HG03575 (cell line): ENCODE results near the gene CTNNBL1.

Experiments
- ATAC-seq: cut with Tn5 transposase; IDR thresholded peaks from one replicate; pipeline ENCODE4 v1.9.1; 2021; ENCODE audit not compliant: unreplicated experiment, insufficient number of reproducible peaks, low FRiP score; ENCODE audit errors: extremely low read depth

The CTNNBL1 gene

GRCh38 chr20:37759761-37760209 lies 66.0 kb downstream of the CTNNBL1 start:
- ATAC-seq: no peak

GRCh38 chr20:37760322-37760721 lies 66.5 kb downstream of the CTNNBL1 start:
- no peak for ATAC-seq

- ATAC-seq: no peak
Measured at GRCh38 chr20:37762716-37763485, 69.1 kb downstream of the CTNNBL1 start.

GRCh38 chr20:37764333-37764935 lies 70.6 kb downstream of the CTNNBL1 start:
- no peak for ATAC-seq

- ATAC-seq: no peak
Measured at GRCh38 chr20:37770908-37771307, 77.1 kb downstream of the CTNNBL1 start.

GRCh38 chr20:37773291-37773826 lies 79.5 kb downstream of the CTNNBL1 start:
- ATAC-seq: no peak

GRCh38 chr20:37774156-37774555 lies 80.3 kb downstream of the CTNNBL1 start:
- no peak for ATAC-seq

GRCh38 chr20:37775200-37775599 lies 81.4 kb downstream of the CTNNBL1 start:
- no peak for ATAC-seq

- no peak for ATAC-seq
Measured at GRCh38 chr20:37776049-37776448, 82.2 kb downstream of the CTNNBL1 start.

- no peak for ATAC-seq
Measured at GRCh38 chr20:37776526-37776925, 82.7 kb downstream of the CTNNBL1 start.

- ATAC-seq: no peak
Measured at GRCh38 chr20:37777012-37777950, 83.5 kb downstream of the CTNNBL1 start.

GRCh38 chr20:37777988-37778659 lies 84.3 kb downstream of the CTNNBL1 start:
- no peak for ATAC-seq

- ATAC-seq: no peak
Measured at GRCh38 chr20:37781626-37782025, 87.8 kb downstream of the CTNNBL1 start.

GRCh38 chr20:37786043-37786442 lies 92.2 kb downstream of the CTNNBL1 start:
- ATAC-seq: no peak

- ATAC-seq: no peak
Measured at GRCh38 chr20:37789408-37789807, 95.6 kb downstream of the CTNNBL1 start.

GRCh38 chr20:37790900-37791299 lies 97.1 kb downstream of the CTNNBL1 start:
- no peak for ATAC-seq

- no peak for ATAC-seq
Measured at GRCh38 chr20:37796121-37796520, 102.3 kb downstream of the CTNNBL1 start.

- ATAC-seq: no peak
Measured at GRCh38 chr20:37796733-37797132, 102.9 kb downstream of the CTNNBL1 start.

GRCh38 chr20:37797669-37798175 lies 103.9 kb downstream of the CTNNBL1 start:
- ATAC-seq: no peak
